HK-2 (cell line): ENCODE results near the gene CCDC187.
"Not testable (repeated sequence)": the region's sequence is repeated elsewhere in the genome, so short reads cannot be mapped to it uniquely, and the experiment has no call there.

Source experiments
- DNase-seq: peaks from one replicate; pipeline ENCODE4 v3.0.0-alpha.2; 2018; ENCODE audit not compliant: unreplicated experiment

Gene CCDC187

GRCh38 chr9:136239983-136240330 is 63.9 kb downstream of the CCDC187 start:
- DNase-seq: no peak

- no peak for DNase-seq
Observed at GRCh38 chr9:136239135-136239982, 64.5 kb downstream of the CCDC187 start.

- DNase-seq: no peak
Observed at GRCh38 chr9:136238342-136238732, 65.6 kb downstream of the CCDC187 start.

- no peak for DNase-seq
Observed at GRCh38 chr9:136237486-136238341, 66.2 kb downstream of the CCDC187 start.

GRCh38 chr9:136236471-136237410 is 67.2 kb downstream of the CCDC187 start:
- not testable (repeated sequence) for DNase-seq

GRCh38 chr9:136235709-136236455 is 68.0 kb downstream of the CCDC187 start:
- DNase-seq: no peak

- no peak for DNase-seq
Observed at GRCh38 chr9:136235171-136235570, 68.7 kb downstream of the CCDC187 start.

- no peak for DNase-seq
Observed at GRCh38 chr9:136234597-136234996, 69.3 kb downstream of the CCDC187 start.

GRCh38 chr9:136233868-136234267 is 70.0 kb downstream of the CCDC187 start:
- no peak for DNase-seq

- DNase-seq: no peak
Observed at GRCh38 chr9:136233411-136233810, 70.5 kb downstream of the CCDC187 start.

GRCh38 chr9:136232969-136233368 is 70.9 kb downstream of the CCDC187 start:
- DNase-seq: no peak

- no peak for DNase-seq
Observed at GRCh38 chr9:136231478-136232297, 72.2 kb downstream of the CCDC187 start.

GRCh38 chr9:136230773-136231172 is 73.1 kb downstream of the CCDC187 start:
- no peak for DNase-seq

GRCh38 chr9:136230365-136230764 is 73.5 kb downstream of the CCDC187 start:
- DNase-seq: no peak

GRCh38 chr9:136229096-136230065 is 74.5 kb downstream of the CCDC187 start:
- DNase-seq: no peak

- peak; percentile 62 for DNase-seq
Observed at GRCh38 chr9:136228107-136228875, 75.6 kb downstream of the CCDC187 start.

- DNase-seq: no peak
Observed at GRCh38 chr9:136226680-136227407, 77.0 kb downstream of the CCDC187 start.
